ENCODE results near the gene LRP5. TPM values are rescaled to one million over a fixed set of nuclear protein-coding genes. Genes with fewer than 3 reads are reported as not detected.

Gene LRP5
- total RNA-seq, 1 experiment from 2014 or later: 48.8 TPM

GRCh38 chr11:68481579-68482240, 169.3 kb downstream of the LRP5 start:
- Mint-ChIP-seq H3K4me3 (no peak overlapping the region), H3K27me3 (ENCODE audit: low read depth) (no peaks in the 10 kb centered on the region), H3K36me3 (peaks cover 33% of the 10 kb centered on the region), H3K9me3 (peaks cover 23% of the 10 kb centered on the region), H3K4me1 (peaks cover 19% of the 10 kb centered on the region), H3K27ac (0 out of 2 replicates have a peak overlapping the region, but pooled peaks have one; percentile 7)
- ChIA-PET CTCF (no interaction called here), POLR2A (no interaction called here)
- TF ChIP-seq ZNF416 (CRISPR knock-in tag; IDR thresholded peaks at IDR 0.05) (no peak), MLX (CRISPR knock-in tag; IDR thresholded peaks at IDR 0.05) (no peak)
- DNase-seq (ENCODE audit: low spot score) (no peak), ATAC-seq (no peak)

- peak overlapping the region; percentile 61; the same call in 1 of the 2 replicates for H3K27ac Mint-ChIP-seq
- CTCF ChIA-PET: interaction anchor here (0.7 to 0.8 kb wide), 3 partner anchors 12 to 501 kb away, joined by 3 read pairs; no protein-coding TSS in a partner anchor
- no peak overlapping the region for H3K4me3 Mint-ChIP-seq
- H3K4me1 Mint-ChIP-seq: peaks cover 32% of the 10 kb centered on the region
- no peaks in the 10 kb centered on the region for H3K27me3 Mint-ChIP-seq (ENCODE audit: low read depth)
- POLR2A ChIA-PET: no interaction called here
- H3K36me3 Mint-ChIP-seq: peaks cover 20% of the 10 kb centered on the region
- DNase-seq (ENCODE audit: low spot score): no peak
- peaks cover 16% of the 10 kb centered on the region for H3K9me3 Mint-ChIP-seq
- TF ChIP-seq, protein P1, sequence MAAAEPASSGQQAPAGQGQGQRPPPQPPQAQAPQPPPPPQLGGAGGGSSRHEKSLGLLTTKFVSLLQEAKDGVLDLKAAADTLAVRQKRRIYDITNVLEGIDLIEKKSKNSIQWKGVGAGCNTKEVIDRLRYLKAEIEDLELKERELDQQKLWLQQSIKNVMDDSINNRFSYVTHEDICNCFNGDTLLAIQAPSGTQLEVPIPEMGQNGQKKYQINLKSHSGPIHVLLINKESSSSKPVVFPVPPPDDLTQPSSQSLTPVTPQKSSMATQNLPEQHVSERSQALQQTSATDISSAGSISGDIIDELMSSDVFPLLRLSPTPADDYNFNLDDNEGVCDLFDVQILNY (CRISPR knock-in tag; IDR thresholded peaks at IDR 0.05): no peak
- TF ChIP-seq PRRX2 (CRISPR knock-in tag; IDR thresholded peaks at IDR 0.05): no peak
- no peak for TF ChIP-seq ZNF317 (CRISPR knock-in tag; IDR thresholded peaks at IDR 0.05; ENCODE audit: borderline replicate concordance, low read depth)
- TF ChIP-seq KAT7 (CRISPR knock-in tag; IDR thresholded peaks at IDR 0.05; ENCODE audit: borderline replicate concordance): no peak
- no peak for TF ChIP-seq GABPB1 (CRISPR knock-in tag; IDR thresholded peaks at IDR 0.05)
- TF ChIP-seq AFF4 (CRISPR knock-in tag; IDR thresholded peaks at IDR 0.05; ENCODE audit: borderline replicate concordance): no peak
- no peak for TF ChIP-seq FOXP1 (CRISPR knock-in tag; IDR thresholded peaks at IDR 0.05; ENCODE audit: borderline replicate concordance)
- no peak for TF ChIP-seq CREB1 (CRISPR knock-in tag; IDR thresholded peaks at IDR 0.05)
- no peak for TF ChIP-seq ZBTB21 (CRISPR knock-in tag; IDR thresholded peaks at IDR 0.05; ENCODE audit: borderline replicate concordance)
- no peak for TF ChIP-seq RELA (CRISPR knock-in tag; IDR thresholded peaks at IDR 0.05; ENCODE audit: borderline replicate concordance)
- TF ChIP-seq USF2 (CRISPR knock-in tag; IDR thresholded peaks at IDR 0.05): no peak
- TF ChIP-seq EMX1 (CRISPR knock-in tag; IDR thresholded peaks at IDR 0.05): no peak
- TF ChIP-seq, protein P2, sequence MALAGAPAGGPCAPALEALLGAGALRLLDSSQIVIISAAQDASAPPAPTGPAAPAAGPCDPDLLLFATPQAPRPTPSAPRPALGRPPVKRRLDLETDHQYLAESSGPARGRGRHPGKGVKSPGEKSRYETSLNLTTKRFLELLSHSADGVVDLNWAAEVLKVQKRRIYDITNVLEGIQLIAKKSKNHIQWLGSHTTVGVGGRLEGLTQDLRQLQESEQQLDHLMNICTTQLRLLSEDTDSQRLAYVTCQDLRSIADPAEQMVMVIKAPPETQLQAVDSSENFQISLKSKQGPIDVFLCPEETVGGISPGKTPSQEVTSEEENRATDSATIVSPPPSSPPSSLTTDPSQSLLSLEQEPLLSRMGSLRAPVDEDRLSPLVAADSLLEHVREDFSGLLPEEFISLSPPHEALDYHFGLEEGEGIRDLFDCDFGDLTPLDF (CRISPR knock-in tag; IDR thresholded peaks at IDR 0.05): no peak
- no peak for TF ChIP-seq TCF7 (CRISPR knock-in tag; IDR thresholded peaks at IDR 0.05; ENCODE audit: low read depth)
- no peak for TF ChIP-seq ZMAT4 (CRISPR knock-in tag; IDR thresholded peaks at IDR 0.05)
- no peak for TF ChIP-seq SMAD3 (CRISPR knock-in tag; IDR thresholded peaks at IDR 0.05; ENCODE audit: borderline replicate concordance)
- no peak for TF ChIP-seq ZNF423 (CRISPR knock-in tag; IDR thresholded peaks at IDR 0.05)
- no peak for TF ChIP-seq ZNF512 (CRISPR knock-in tag; IDR thresholded peaks at IDR 0.05; ENCODE audit: borderline replicate concordance)
- no peak for ATAC-seq
Observed at GRCh38 chr11:68488623-68489022, 176.2 kb downstream of the LRP5 start.

All from WTC11 (cell line).